Hematopoietic multipotent progenitor cell treated with erythropoietin and hydrocortisone succinate and interleukin-3 and kit ligand, for 4 days (in vitro differentiated cells): Measurements from ENCODE around the gene ACACB.
"Not testable (repeated sequence)": the region's sequence is repeated elsewhere in the genome, so short reads cannot be mapped to it uniquely, and the experiment has no call there.

ENCODE experiments used
- DNase-seq: peaks from one replicate; pipeline ENCODE4 v3.0.0-alpha.2; 2015

ACACB gene

DNA sequence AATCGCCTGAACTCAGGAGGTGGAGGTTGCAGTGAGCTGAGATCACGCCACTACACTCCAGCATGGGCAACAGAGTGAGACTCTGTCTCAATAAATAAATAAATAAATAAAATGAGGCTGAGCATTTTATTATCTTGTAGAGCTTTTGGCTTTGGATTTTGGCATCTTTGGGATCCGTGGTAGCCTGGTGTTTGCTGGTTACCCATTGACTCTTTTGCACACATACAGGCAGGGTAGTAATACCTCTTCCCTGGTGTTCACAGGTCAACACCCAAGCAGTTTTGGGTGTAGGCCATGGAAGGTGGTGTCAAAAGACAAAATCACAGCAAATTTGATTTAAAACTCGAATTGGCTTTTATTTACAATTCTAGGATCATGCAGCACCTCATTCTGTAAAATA, 27.8 kb downstream of the ACACB start:
- DNase-seq: no peak

DNA sequence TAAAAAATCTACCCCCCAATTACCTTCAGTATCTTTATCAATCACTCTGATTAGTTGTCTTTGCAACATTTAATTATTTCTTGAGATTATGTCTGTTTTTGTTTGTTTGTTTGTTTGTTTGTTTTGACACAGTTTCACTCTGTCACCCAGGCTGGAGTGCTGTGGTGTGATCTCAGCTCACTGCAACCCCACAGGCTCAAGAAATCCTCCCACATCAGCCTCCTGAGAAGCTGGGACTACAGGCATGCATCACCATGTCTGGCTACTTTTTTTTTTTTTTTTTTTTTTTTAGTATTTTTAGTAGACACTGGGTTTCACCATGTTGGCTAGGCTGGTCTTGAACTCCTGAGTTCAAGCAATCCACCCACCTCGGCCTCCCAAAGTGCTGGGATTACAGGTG, 30.7 kb downstream of the ACACB start:
- not testable (repeated sequence) for DNase-seq

DNA sequence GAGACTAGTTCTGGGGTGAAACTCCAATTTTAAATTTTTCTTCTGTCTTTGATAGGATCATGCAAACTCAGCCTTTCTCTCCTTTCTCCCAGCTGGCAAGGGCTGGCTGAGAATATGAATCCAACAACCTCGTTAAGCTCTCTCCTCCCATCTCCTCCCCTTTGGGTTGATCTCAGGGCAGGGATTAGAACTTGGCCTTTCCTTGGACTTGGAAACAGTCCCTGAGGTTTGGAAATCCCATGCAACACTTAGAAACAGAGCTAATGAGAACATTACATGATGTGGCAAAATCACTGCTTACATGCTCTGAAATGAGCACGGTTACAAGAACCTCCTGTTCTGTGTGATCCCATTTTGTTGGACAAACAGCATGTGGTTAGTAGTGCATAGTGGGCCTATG, 31.6 kb downstream of the ACACB start:
- DNase-seq: no peak

DNA sequence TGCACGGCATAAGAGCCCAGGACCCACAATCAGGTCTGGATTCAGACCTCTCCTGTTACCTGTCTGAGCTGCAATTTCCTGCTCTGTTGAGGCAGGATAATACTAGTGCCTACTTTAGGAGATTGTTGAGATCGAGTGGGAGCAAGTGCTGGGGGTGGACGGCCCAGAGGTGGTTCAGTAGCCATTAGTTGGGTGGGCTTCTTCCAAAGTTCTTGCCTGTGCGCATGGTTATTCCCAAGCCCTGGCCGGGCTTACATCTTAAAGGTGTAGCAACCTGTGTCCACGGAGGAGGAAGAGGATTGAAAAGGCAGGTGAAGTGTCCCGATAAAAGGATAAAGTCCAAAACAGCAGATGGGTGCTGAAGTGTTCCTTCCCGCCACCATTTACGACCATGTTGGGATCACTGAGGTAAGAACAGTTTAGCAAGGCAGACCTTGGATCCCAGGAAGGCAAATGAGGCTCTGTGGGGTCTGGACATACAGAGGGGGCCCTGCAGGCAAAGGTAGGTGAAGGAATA, 33.8 kb downstream of the ACACB start:
- DNase-seq: no peak

DNA sequence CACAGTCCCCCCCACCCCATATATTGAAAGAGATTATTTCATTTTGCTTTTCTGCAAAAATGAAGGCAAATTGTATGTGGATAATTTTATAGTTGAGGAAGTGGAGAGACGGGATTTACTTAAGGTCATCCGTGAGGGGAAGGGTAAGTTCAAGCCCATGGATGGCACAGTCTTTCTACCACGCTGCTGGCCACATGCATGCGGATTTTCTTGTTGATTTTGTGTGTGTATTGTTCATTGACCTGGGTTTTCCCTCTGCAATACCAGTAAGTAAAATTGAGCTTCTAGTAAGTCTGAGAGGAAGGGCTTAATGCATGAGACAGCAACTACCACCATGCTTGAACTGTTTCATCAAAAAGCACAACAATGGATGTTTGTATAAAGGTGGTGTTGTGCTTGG, 35.1 kb downstream of the ACACB start:
- DNase-seq: no peak

GRCh38 chr12:109153821-109154441, 37.5 kb downstream of the ACACB start:
- DNase-seq: peak; percentile 60

DNA sequence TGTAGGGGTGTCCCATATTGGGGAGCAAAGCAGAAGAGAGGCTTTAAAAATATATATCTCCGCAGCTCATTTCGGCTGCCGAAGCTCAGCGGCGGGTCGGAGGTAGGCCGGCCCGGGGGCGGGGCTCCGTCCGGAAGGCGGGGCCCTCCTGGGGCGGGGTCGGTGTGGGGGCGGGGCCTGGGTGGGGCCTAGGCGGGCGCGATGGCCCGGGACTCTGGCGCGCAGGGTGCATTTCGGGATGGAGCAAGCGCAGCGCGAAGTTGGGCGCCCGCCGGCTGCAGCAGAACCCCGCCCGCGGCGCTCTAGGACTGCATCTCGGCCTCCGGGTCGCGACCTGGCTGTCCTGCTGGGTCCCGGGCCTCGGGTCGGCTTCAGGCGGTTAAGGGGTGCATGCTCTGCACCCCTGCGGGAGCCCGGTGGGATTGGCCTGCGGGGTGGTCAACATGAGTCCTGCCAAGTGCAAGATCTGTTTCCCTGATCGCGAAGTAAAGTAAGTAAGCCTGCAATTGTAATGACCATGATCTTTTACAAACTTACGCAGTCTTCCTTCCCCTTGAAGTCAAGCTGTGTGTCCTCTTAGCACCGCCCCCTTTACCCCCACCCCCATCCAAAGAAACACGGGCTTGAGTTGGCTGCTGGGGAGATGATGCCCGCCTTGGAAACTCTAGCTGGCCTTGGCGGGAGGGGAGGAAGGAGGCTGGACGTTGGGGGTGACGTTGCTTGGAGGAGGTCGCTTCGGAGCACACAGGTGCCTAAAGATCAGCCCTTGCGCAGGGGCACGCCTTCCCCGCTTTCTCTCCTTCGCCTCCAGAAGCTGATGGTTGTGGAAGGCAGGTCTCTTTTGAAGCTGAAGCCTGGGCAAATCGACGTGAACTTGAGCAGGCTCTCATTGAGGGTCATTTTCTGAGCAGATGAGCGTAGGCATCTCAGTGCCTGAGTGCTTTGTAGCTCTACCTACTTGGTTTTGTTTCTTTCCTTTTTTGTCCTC, 38.4 kb downstream of the ACACB start:
- DNase-seq: peak; percentile 90

DNA sequence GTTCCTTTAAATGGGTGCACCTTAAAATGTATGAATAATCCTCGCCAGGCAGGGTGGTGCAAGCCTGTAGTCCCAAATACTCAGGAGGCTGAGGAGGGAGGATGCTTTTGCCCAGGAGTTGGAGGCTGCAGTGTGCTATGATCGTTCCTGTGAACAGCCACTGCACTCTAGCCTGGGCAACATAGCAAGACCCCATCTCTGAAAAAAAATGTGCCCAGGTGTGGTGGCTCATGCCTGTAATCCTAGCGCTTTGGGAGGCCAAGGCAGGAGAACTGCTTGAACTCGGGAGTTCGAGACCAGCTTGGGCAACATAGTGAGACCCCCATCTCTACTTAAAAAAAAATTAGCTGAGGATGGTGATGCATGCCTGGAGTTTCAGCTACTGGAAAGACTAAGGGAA, 39.6 kb downstream of the ACACB start:
- no peak for DNase-seq

GRCh38 chr12:109156586-109156985, 40.2 kb downstream of the ACACB start:
- no peak for DNase-seq

DNA sequence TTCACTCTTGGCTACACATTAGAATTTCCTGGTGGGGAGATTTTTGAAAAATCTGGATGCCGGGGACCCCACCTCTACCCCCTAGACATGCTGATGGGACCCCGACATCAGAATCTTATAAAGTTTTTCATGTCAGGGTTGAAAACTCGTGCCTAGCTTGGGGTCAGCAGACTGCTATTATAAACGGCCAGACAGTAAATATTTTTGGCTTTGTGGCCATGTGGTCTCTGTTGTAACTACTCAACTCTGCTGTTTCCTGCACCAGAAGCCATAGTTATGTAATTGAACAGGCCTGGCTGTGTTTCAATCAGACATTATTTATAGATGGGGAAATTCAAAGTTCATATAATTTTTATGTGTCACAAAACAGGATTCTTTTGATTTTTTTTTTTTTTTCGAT, 41.6 kb downstream of the ACACB start:
- DNase-seq: peak; percentile 27

DNA sequence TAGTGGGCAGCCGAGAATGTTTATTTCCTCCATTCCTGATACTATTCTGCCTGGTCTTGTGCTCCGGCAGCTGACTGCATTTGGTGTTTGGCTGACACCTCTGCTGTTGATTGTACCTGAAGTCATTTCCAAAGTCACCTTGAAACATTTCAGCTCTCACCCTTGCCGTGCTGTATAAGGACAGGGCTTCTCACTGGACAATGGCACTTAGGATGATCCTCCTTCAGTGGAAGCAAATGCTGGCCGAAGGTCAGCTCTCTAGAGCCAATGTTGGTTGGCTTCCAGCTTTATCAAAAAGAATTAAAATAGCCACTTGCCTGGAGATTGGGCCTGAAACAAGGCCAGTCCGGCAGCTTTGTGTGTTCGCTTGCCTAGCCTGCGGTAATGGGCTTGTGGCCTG, 44.0 kb downstream of the ACACB start:
- no peak for DNase-seq

- DNase-seq: no peak
Measured at GRCh38 chr12:109160873-109161272, 44.5 kb downstream of the ACACB start.

DNA sequence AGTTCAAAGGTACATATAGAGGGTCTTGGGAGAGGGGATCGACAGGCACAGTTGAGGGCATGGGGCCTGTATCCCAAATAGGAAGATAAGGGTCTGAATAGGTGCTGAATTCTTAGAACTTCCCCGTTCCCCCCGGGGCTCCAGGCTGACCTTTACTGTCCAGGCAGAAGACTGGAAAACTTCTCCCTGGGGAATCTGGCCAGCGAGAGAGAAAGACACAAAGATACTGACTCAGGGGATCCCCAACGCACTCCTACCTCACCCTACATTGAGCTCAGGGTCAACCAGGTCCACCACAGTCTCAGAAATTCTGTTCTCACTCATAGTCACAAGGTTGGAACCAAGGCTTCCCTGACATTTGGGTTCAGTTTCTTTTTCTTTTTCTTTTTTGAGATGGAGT, 46.2 kb downstream of the ACACB start:
- DNase-seq: no peak

DNA sequence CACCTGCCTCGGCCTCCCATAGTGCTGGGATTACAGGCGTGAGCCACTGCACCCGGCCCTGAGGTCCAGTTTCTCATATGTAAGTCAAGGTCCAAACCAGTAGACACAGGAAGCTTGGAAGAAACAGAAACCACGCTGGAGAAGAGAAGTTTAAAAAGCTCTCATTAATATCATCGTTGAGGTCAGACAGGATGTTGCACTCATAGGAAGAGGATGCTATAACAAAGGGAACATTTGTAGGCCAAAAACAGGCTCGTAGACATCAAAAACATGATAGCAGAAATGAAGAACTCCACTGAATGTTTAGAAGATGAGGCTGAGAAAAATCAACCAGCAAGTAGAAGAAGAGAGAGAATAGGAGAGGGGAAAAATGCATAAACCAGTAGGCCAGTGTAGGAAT, 46.8 kb downstream of the ACACB start:
- DNase-seq: no peak

DNA sequence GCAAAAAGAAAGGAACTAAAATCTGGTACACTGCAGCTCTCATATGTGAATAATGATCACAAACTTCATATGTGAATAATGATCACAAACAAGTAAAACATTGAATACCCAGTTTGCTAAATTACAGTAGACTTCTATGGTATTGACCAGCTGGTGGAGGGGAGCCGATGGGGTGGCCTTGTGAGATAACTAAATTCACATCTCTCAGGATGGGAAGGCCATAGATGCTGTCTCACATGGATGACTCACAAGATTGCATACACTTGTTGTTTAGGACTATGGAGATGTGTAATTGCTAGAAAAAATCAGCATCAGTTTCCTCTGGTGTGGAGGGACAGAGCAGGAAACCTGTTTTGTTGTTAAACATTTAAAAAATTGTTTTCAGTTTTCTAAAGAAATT, 49.2 kb downstream of the ACACB start:
- no peak for DNase-seq

- DNase-seq: no peak
Measured at GRCh38 chr12:109166371-109166770, 50.0 kb downstream of the ACACB start.

DNA sequence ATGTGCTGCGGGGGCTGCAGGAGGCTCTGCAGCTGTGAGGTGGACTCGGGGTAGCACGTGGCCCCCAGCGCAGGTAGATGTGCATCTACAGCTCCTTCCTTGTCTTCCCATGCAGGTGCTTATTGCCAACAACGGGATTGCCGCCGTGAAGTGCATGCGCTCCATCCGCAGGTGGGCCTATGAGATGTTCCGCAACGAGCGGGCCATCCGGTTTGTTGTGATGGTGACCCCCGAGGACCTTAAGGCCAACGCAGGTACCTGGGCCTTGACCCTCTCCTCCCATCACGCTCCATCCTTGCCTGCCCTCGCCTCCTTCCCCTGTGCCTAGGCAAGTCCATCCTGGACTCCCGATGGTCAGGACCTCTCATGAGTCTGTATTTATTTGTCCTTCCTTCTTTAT, 51.4 kb downstream of the ACACB start:
- DNase-seq: no peak

DNA sequence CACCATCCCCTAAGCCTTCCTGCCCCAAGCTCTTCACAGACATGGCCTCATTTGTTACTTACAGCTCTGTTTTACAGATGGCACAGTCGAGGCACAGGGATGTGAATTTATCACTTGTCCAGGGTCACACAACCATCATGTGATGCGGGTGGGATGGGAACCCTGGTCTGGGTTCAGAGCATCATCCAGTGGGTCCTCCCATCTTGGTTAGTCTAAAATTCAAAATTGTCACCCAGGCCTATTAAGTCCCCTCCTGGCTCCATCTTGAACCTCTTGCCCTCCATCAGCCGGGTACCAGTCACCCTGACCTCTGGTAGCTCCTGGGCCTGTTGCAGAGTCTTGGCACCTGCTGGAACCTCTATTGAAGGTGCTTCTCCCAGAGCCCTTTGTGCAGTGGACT, 52.9 kb downstream of the ACACB start:
- no peak for DNase-seq

GRCh38 chr12:109169686-109170085, 53.3 kb downstream of the ACACB start:
- DNase-seq: no peak

- peak; percentile 30 for DNase-seq
Measured at GRCh38 chr12:109170324-109170723, 53.9 kb downstream of the ACACB start.

DNA sequence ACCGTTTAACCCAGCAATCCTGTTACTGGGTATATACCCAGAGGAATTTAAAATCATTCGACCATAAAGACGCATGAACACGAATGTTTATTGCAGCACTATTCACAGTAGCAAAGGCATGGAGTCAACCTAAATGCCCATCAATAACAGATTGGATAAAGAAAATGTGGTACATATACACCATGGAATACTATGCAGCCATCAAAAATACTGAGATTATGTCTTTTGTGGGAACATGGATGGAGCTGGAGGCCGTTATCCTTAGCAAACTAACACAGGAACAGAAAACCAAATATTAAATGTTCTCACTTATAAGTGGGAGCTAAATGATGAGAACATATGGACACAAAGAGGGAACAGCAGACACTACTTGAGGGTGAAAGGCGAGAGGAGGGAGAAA, 56.4 kb downstream of the ACACB start:
- not testable (repeated sequence) for DNase-seq

DNA sequence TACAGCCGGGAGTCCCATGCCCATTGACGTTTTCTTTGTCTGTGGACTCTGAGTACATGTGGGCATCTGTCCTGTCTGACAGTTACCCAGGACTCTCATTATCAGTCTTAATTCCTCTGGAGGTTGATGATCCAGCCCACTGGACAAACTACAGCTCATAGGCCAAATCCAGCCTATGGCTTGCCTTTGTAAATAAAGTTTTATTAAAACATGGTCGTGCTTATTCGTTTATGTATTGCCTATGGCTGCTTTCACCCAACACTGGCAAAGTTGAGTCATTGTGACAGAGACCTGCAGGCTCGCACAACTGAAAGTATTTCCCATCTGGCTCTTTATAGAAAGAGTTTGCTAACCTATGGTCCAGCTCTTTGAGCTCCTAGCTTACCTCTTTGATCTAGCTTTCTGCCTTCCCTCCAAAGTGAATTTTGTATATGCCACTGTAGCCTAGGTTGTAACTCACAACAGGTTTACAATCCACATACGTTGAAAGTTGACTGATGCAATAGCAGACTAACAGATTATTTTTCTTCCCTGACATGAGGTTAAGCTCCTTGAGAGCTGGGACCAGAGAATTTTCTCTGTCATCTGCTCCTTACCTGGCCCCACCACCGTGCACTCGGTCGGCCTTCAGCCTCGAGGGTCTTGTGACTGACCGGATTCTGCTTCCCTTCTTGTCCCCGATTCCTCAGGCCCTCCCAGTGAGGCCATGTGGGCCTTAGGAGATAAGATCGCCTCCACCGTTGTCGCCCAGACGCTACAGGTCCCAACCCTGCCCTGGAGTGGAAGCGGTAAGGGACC, 57.3 kb downstream of the ACACB start:
- DNase-seq: no peak

DNA sequence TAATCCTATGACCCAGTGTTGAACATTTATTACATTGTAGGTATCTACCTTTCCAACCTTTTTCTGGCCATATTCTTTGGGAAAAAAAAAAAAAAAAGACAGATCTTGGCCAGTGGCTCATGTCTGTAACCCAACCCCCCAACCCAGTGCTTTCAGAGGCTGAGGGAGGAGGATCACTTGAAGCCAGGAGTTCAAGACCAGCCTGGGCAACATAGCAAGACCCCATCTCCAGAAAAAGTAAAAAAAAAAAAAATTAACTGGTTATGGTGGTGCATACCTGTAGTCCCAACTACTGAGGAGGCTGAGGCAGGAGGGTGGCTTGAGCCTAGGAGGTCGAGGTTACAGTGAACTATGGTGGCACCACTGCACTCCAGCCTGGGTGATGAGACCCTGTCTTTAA, 58.1 kb downstream of the ACACB start:
- DNase-seq: no peak
